ENCODE measurements around the gene ERCC1. TPM values are rescaled to one million over a fixed set of nuclear protein-coding genes. Genes with fewer than 3 reads are reported as not detected.

ERCC1 gene
- total and polyA plus RNA-seq, 2 of the 13 experiments (the other 11 are each of a cell fraction or from before 2014, with no cell fraction given): 40.0 to 66.4 TPM

DNA sequence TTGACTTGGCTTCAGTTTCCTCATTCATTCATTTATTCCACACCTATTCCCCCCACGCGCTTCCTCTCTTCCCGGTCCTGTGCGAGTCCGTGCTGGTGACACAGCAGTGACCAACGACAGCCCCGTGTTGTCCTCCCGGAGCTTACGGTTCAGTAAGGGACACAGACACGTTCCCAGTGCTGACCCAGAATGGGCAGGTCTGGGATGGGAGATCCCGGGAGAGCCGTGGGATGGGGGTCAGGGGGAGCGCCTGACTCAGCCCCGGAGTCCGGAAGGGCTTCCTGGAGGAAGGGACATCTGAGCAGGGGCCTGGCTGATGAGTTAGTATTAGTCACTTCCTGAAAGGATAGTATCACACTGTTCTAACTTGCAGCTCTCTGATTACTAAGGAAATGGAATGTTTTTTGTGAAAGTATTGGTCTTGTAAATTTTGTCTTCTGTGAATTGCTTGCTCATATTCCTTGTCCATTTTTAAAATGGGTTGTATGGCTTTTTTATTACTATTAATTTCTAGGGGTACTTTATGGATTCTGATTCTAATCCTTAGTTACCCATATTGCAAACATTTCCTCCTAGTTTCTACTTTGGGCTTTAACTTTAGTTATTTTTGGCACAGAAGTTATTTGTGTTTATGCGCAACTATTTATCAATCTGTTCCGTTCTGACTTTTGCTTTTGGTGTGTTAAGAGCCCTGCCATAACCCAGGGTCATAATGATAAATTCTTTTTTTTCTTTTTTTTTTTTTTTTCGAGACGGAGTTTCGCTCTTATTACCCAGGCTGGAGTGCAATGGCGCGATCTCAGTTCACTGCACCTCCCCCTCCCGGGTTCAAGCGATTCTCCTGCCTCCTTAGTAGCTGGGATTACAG is 708 bp upstream of the ERCC1 start (continued):
- TF ChIP-seq RAD21 (CRISPR knock-in tag; IDR thresholded peaks at IDR 0.05) (no peak), ATF7 (IDR thresholded peaks at IDR 0.05) (no peak), ATF7 (CRISPR knock-in tag; IDR thresholded peaks at IDR 0.05) (no peak), ZNF121 (CRISPR knock-in tag; IDR thresholded peaks at IDR 0.05) (no peak), ZNF12 (CRISPR knock-in tag; IDR thresholded peaks at IDR 0.05) (peak; percentile 83), TSC22D2 (CRISPR knock-in tag; IDR thresholded peaks at IDR 0.05; ENCODE audit: borderline replicate concordance) (no peak), ZBTB44 (CRISPR knock-in tag; IDR thresholded peaks at IDR 0.05) (0 out of 2 replicates have a peak, but pooled peaks have one; percentile 13), FOXC1 (CRISPR knock-in tag; IDR thresholded peaks at IDR 0.05; ENCODE audit: borderline replicate concordance) (no peak), MEIS2 (CRISPR knock-in tag; IDR thresholded peaks at IDR 0.05) (no peak), CREM (IDR thresholded peaks at IDR 0.05) (no peak), CREM (CRISPR knock-in tag; IDR thresholded peaks at IDR 0.05) (no peak), ZNF260 (CRISPR knock-in tag; IDR thresholded peaks at IDR 0.05; ENCODE audit: borderline replicate concordance, low read depth) (no peak), ZNF124 (CRISPR knock-in tag; IDR thresholded peaks at IDR 0.05) (no peak; the same call in 1 of the 2 replicates), CCAR2 (optimal IDR thresholded peaks at IDR 0.05; ENCODE audit: low read depth, low read length) (no peak), SKI (IDR thresholded peaks at IDR 0.05; ENCODE audit: partially characterized antibody) (peak; percentile 12), POLR2AphosphoS2 (IDR thresholded peaks at IDR 0.05; ENCODE audit: low read depth, low read length) (no peak), SP2 (CRISPR knock-in tag; IDR thresholded peaks at IDR 0.05) (no peak), ATRX (CRISPR knock-in tag; IDR thresholded peaks at IDR 0.05; ENCODE audit: borderline replicate concordance) (no peak), ZNF768 (CRISPR knock-in tag; IDR thresholded peaks at IDR 0.05) (peak; percentile 37; the same call in 1 of the 2 replicates), RAD51 (IDR thresholded peaks at IDR 0.05; ENCODE audit: borderline replicate concordance) (no peak), REXO4 (CRISPR knock-in tag; IDR thresholded peaks at IDR 0.05; ENCODE audit: borderline replicate concordance) (no peak), DMTF1 (CRISPR knock-in tag; IDR thresholded peaks at IDR 0.05) (no peak)
- TF ChIP-seq, protein P1, sequence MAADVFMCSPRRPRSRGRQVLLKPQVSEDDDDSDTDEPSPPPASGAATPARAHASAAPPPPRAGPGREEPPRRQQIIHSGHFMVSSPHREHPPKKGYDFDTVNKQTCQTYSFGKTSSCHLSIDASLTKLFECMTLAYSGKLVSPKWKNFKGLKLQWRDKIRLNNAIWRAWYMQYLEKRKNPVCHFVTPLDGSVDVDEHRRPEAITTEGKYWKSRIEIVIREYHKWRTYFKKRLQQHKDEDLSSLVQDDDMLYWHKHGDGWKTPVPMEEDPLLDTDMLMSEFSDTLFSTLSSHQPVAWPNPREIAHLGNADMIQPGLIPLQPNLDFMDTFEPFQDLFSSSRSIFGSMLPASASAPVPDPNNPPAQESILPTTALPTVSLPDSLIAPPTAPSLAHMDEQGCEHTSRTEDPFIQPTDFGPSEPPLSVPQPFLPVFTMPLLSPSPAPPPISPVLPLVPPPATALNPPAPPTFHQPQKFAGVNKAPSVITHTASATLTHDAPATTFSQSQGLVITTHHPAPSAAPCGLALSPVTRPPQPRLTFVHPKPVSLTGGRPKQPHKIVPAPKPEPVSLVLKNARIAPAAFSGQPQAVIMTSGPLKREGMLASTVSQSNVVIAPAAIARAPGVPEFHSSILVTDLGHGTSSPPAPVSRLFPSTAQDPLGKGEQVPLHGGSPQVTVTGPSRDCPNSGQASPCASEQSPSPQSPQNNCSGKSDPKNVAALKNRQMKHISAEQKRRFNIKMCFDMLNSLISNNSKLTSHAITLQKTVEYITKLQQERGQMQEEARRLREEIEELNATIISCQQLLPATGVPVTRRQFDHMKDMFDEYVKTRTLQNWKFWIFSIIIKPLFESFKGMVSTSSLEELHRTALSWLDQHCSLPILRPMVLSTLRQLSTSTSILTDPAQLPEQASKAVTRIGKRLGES (CRISPR knock-in tag; IDR thresholded peaks at IDR 0.05; ENCODE audit: borderline replicate concordance): no peak
